GM23338 (cell line): ENCODE data around the gene RMND5A.

ENCODE experiments used
- CREB1 ChIP-seq: fragments of 250-450 bp; sonication (Bioruptor Pico); IDR thresholded peaks from 2 replicates; pipeline ENCODE4 v1.5.0; 2020; ENCODE audit warnings: low read depth, mild to moderate bottlenecking, moderate library complexity
- EZH2 ChIP-seq: fragments of 200-600 bp; sonication (generic); IDR thresholded peaks from one replicate; pipeline ENCODE4 v1.8.0; 2017; ENCODE audit warnings: antibody characterized with exemption, mild to moderate bottlenecking, low read depth; ENCODE audit not compliant: unreplicated experiment
- JUNB ChIP-seq: IDR thresholded peaks from one replicate; pipeline ENCODE4 v1.6.1; 2016; ENCODE audit warnings: antibody characterized with exemption; ENCODE audit not compliant: unreplicated experiment
- POLR2AphosphoS5 ChIP-seq: IDR thresholded peaks from 2 replicates; pipeline ENCODE4 v1.6.1; 2016; ENCODE audit warnings: antibody characterized with exemption, low read depth
- TF ChIP-seq, protein P1 (sequence below), 2 experiments: fragments of 200-600 bp in 1 of 2; sonication (generic) in 1 of 2; conservative IDR thresholded peaks; 2 replicates each; pipeline versions ENCODE4 v1.5.1 to v1.6.1; 2016 to 2017; ENCODE audit warnings: antibody characterized with exemption in 2 of 2, low read depth in 2 of 2, mild to moderate bottlenecking in 2 of 2, moderate library complexity in 1 of 2
- TF ChIP-seq, protein P2 (sequence below): IDR thresholded peaks from one replicate; pipeline ENCODE4 v1.6.1; 2018; ENCODE audit warnings: antibody characterized with exemption; ENCODE audit not compliant: unreplicated experiment

DNA sequence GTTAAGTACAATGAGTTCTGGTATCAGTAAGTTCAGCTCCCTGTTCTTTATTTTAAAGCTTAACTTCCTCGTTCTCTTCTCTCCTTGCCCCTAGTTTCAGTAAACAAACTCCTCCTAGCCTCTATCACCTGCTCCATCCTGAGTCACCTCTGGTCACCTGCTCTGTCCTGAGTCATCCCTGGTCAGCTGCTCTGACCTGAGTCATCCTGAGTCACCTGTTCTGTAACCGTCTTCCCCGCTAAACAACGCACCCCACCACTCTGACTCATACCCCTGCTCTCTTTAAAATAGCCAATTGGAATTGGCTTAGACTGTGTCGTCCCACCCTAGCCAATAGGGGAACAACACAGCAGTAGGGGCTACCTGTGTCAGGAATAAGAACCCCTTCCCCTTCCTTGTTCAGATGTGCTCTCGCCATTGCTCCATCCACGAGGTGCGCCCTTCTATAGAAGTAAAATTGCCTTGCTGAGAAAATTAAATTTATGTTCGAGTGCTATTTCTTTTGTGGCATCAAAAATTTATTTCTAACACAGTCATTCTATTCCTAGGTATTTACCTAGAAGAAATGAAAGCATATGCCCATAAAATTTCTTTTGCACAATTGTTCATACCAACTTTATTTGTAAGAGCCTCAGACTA, 24.9 kb upstream of the RMND5A start:
- TF ChIP-seq, protein P1, sequence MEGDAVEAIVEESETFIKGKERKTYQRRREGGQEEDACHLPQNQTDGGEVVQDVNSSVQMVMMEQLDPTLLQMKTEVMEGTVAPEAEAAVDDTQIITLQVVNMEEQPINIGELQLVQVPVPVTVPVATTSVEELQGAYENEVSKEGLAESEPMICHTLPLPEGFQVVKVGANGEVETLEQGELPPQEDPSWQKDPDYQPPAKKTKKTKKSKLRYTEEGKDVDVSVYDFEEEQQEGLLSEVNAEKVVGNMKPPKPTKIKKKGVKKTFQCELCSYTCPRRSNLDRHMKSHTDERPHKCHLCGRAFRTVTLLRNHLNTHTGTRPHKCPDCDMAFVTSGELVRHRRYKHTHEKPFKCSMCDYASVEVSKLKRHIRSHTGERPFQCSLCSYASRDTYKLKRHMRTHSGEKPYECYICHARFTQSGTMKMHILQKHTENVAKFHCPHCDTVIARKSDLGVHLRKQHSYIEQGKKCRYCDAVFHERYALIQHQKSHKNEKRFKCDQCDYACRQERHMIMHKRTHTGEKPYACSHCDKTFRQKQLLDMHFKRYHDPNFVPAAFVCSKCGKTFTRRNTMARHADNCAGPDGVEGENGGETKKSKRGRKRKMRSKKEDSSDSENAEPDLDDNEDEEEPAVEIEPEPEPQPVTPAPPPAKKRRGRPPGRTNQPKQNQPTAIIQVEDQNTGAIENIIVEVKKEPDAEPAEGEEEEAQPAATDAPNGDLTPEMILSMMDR (conservative IDR thresholded peaks at IDR 0.05; ENCODE audit: low read depth in 2 of 2): no peak
- no peak for TF ChIP-seq CREB1 (CRISPR knock-in tag)
- no peak for TF ChIP-seq EZH2
- no peak for TF ChIP-seq JUNB
- no peak for TF ChIP-seq POLR2AphosphoS5
- TF ChIP-seq, protein P2, sequence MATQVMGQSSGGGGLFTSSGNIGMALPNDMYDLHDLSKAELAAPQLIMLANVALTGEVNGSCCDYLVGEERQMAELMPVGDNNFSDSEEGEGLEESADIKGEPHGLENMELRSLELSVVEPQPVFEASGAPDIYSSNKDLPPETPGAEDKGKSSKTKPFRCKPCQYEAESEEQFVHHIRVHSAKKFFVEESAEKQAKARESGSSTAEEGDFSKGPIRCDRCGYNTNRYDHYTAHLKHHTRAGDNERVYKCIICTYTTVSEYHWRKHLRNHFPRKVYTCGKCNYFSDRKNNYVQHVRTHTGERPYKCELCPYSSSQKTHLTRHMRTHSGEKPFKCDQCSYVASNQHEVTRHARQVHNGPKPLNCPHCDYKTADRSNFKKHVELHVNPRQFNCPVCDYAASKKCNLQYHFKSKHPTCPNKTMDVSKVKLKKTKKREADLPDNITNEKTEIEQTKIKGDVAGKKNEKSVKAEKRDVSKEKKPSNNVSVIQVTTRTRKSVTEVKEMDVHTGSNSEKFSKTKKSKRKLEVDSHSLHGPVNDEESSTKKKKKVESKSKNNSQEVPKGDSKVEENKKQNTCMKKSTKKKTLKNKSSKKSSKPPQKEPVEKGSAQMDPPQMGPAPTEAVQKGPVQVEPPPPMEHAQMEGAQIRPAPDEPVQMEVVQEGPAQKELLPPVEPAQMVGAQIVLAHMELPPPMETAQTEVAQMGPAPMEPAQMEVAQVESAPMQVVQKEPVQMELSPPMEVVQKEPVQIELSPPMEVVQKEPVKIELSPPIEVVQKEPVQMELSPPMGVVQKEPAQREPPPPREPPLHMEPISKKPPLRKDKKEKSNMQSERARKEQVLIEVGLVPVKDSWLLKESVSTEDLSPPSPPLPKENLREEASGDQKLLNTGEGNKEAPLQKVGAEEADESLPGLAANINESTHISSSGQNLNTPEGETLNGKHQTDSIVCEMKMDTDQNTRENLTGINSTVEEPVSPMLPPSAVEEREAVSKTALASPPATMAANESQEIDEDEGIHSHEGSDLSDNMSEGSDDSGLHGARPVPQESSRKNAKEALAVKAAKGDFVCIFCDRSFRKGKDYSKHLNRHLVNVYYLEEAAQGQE: no peak
